HepG2 (cell line): Measurements from ENCODE around the gene DAD1. TPM values are rescaled to one million over a fixed set of nuclear protein-coding genes. Genes with fewer than 3 reads are reported as not detected.

Experiments
- CHD4 ChIP-seq: fragments of 200-600 bp; sonication (generic); IDR thresholded peaks from 2 replicates; pipeline ENCODE4 v1.7.0; 2017; ENCODE audit warnings: mild to moderate bottlenecking, low read length, borderline replicate concordance
- FOXO1 ChIP-seq: sonication (generic); formaldehyde crosslinking; IDR thresholded peaks from 2 replicates; pipeline ENCODE4 v1.4.0; 2020; ENCODE audit warnings: missing genetic modification reagents
- GLI4 ChIP-seq: sonication (generic); formaldehyde crosslinking; IDR thresholded peaks from 2 replicates; pipeline ENCODE4 v1.5.1; 2020; ENCODE audit warnings: missing genetic modification reagents, mild to moderate bottlenecking, moderate library complexity, borderline replicate concordance
- RFX5 ChIP-seq: IDR thresholded peaks from 2 replicates; pipeline ENCODE4 v1.6.1; 2011; ENCODE audit warnings: low read depth, low read length, improper control_type of control experiment
- SAP130 ChIP-seq: IDR thresholded peaks from 2 replicates; pipeline ENCODE4 v1.6.1; 2016; ENCODE audit warnings: low read depth
- TBP ChIP-seq: sonication (generic); formaldehyde crosslinking; IDR thresholded peaks from 2 replicates; pipeline ENCODE4 v1.5.0; 2020; ENCODE audit warnings: missing genetic modification reagents
- ZEB1 ChIP-seq: IDR thresholded peaks from 2 replicates; pipeline ENCODE4 v1.6.1; 2012; ENCODE audit warnings: mild to moderate bottlenecking, low read depth, inconsistent platforms; ENCODE audit not compliant: insufficient replicate concordance
- ZFYVE20 ChIP-seq: sonication (generic); formaldehyde crosslinking; IDR thresholded peaks from 2 replicates; pipeline ENCODE4 v1.8.0; 2023; ENCODE audit warnings: low read depth, mild to moderate bottlenecking, moderate library complexity, missing genetic modification reagents, borderline replicate concordance
- ZNF496 ChIP-seq: sonication (generic); formaldehyde crosslinking; IDR thresholded peaks from 2 replicates; pipeline ENCODE4 v1.8.1; 2023; ENCODE audit warnings: mild to moderate bottlenecking, moderate library complexity, missing genetic modification reagents; ENCODE audit not compliant: insufficient replicate concordance
- polyA plus RNA-seq, 8 experiments: library from polyadenylated mRNA; depleted of rRNA in 3 of 8; stranded (reverse) in 7 of 8; unstranded in 1 of 8; fragments of >200 nt; fragmentation: Illumina TruSeq in 4 of 8; extraction: Trizol in 4 of 8; gene quantifications; 2 replicates each; pipeline versions ENCODE4 v1.2.1 to v1.2.3, GENCODE V29; 2011 to 2016; ENCODE audit warnings: low read depth in 4 of 8, missing spikeins in 1 of 8, mixed read lengths in 1 of 8; ENCODE audit not compliant: insufficient read depth in 1 of 8
- total RNA-seq, 5 experiments: library from RNA; depleted of rRNA; stranded (reverse); fragments of >200 nt; fragmentation: Illumina TruSeq; extraction: Trizol; gene quantifications; 2 replicates each; pipeline ENCODE4 v1.2.3, GENCODE V29; 2016; ENCODE audit warnings: low read depth in 1 of 5
- TF ChIP-seq, protein P1 (sequence below): sonication (generic); formaldehyde crosslinking; IDR thresholded peaks from 2 replicates; pipeline ENCODE4 v1.4.0; 2020; ENCODE audit warnings: missing genetic modification reagents
- TF ChIP-seq, protein P2 (sequence below): sonication (generic); formaldehyde crosslinking; IDR thresholded peaks from 2 replicates; pipeline ENCODE4 v1.5.0; 2020; ENCODE audit warnings: mild to moderate bottlenecking, low read depth, missing genetic modification reagents, borderline replicate concordance
- TF ChIP-seq, protein P3 (sequence below): sonication (generic); formaldehyde crosslinking; IDR thresholded peaks from 2 replicates; pipeline ENCODE4 v1.8.1; 2023; ENCODE audit warnings: mild to moderate bottlenecking, missing genetic modification reagents
- TF ChIP-seq, protein P4 (sequence below): IDR thresholded peaks from 2 replicates; pipeline ENCODE4 v1.6.1; 2016
- TF ChIP-seq, protein P5 (sequence below): sonication (generic); formaldehyde crosslinking; IDR thresholded peaks from 2 replicates; pipeline ENCODE4 v1.5.0; 2020; ENCODE audit warnings: mild to moderate bottlenecking, missing genetic modification reagents, borderline replicate concordance

The DAD1 gene
- total and polyA plus RNA-seq, 2 of the 13 experiments (the other 11 are each of a cell fraction or from before 2014, with no cell fraction given), result 558 to 626 TPM

DNA sequence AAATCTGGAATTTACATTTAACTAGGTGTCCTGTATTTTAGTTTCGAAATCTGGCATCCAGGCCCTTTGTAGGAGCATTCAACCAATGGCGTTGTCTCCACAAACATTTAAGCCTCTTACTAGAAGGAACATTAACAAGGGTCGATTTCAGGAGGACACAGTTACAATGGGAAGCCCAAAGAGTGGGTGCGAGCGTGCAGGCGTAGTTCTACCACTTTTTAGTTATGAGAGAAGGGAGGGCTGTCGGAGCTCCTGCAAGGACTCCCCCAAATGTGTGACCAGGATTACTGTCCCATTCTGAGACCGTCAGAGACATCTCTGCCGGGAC is 8.7 kb upstream of the DAD1 start (continued):
- TF ChIP-seq, protein P1, sequence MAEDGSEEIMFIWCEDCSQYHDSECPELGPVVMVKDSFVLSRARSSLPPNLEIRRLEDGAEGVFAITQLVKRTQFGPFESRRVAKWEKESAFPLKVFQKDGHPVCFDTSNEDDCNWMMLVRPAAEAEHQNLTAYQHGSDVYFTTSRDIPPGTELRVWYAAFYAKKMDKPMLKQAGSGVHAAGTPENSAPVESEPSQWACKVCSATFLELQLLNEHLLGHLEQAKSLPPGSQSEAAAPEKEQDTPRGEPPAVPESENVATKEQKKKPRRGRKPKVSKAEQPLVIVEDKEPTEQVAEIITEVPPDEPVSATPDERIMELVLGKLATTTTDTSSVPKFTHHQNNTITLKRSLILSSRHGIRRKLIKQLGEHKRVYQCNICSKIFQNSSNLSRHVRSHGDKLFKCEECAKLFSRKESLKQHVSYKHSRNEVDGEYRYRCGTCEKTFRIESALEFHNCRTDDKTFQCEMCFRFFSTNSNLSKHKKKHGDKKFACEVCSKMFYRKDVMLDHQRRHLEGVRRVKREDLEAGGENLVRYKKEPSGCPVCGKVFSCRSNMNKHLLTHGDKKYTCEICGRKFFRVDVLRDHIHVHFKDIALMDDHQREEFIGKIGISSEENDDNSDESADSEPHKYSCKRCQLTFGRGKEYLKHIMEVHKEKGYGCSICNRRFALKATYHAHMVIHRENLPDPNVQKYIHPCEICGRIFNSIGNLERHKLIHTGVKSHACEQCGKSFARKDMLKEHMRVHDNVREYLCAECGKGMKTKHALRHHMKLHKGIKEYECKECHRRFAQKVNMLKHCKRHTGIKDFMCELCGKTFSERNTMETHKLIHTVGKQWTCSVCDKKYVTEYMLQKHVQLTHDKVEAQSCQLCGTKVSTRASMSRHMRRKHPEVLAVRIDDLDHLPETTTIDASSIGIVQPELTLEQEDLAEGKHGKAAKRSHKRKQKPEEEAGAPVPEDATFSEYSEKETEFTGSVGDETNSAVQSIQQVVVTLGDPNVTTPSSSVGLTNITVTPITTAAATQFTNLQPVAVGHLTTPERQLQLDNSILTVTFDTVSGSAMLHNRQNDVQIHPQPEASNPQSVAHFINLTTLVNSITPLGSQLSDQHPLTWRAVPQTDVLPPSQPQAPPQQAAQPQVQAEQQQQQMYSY (CRISPR knock-in tag), result no peak
- TF ChIP-seq FOXO1 (CRISPR knock-in tag), result no peak
- TF ChIP-seq ZNF496 (CRISPR knock-in tag), result no peak
- TF ChIP-seq, protein P2, sequence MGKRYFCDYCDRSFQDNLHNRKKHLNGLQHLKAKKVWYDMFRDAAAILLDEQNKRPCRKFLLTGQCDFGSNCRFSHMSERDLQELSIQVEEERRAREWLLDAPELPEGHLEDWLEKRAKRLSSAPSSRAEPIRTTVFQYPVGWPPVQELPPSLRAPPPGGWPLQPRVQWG (CRISPR knock-in tag), result no peak
- TF ChIP-seq, protein P3, sequence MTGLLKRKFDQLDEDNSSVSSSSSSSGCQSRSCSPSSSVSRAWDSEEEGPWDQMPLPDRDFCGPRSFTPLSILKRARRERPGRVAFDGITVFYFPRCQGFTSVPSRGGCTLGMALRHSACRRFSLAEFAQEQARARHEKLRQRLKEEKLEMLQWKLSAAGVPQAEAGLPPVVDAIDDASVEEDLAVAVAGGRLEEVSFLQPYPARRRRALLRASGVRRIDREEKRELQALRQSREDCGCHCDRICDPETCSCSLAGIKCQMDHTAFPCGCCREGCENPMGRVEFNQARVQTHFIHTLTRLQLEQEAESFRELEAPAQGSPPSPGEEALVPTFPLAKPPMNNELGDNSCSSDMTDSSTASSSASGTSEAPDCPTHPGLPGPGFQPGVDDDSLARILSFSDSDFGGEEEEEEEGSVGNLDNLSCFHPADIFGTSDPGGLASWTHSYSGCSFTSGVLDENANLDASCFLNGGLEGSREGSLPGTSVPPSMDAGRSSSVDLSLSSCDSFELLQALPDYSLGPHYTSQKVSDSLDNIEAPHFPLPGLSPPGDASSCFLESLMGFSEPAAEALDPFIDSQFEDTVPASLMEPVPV (CRISPR knock-in tag), result no peak
- TF ChIP-seq, protein P4, sequence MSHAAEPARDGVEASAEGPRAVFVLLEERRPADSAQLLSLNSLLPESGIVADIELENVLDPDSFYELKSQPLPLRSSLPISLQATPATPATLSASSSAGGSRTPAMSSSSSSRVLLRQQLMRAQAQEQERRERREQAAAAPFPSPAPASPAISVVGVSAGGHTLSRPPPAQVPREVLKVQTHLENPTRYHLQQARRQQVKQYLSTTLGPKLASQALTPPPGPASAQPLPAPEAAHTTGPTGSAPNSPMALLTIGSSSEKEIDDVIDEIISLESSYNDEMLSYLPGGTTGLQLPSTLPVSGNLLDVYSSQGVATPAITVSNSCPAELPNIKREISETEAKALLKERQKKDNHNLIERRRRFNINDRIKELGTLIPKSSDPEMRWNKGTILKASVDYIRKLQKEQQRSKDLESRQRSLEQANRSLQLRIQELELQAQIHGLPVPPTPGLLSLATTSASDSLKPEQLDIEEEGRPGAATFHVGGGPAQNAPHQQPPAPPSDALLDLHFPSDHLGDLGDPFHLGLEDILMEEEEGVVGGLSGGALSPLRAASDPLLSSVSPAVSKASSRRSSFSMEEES, result no peak
- no peak for TF ChIP-seq SAP130
- no peak for TF ChIP-seq GLI4 (CRISPR knock-in tag)
- TF ChIP-seq, protein P5, sequence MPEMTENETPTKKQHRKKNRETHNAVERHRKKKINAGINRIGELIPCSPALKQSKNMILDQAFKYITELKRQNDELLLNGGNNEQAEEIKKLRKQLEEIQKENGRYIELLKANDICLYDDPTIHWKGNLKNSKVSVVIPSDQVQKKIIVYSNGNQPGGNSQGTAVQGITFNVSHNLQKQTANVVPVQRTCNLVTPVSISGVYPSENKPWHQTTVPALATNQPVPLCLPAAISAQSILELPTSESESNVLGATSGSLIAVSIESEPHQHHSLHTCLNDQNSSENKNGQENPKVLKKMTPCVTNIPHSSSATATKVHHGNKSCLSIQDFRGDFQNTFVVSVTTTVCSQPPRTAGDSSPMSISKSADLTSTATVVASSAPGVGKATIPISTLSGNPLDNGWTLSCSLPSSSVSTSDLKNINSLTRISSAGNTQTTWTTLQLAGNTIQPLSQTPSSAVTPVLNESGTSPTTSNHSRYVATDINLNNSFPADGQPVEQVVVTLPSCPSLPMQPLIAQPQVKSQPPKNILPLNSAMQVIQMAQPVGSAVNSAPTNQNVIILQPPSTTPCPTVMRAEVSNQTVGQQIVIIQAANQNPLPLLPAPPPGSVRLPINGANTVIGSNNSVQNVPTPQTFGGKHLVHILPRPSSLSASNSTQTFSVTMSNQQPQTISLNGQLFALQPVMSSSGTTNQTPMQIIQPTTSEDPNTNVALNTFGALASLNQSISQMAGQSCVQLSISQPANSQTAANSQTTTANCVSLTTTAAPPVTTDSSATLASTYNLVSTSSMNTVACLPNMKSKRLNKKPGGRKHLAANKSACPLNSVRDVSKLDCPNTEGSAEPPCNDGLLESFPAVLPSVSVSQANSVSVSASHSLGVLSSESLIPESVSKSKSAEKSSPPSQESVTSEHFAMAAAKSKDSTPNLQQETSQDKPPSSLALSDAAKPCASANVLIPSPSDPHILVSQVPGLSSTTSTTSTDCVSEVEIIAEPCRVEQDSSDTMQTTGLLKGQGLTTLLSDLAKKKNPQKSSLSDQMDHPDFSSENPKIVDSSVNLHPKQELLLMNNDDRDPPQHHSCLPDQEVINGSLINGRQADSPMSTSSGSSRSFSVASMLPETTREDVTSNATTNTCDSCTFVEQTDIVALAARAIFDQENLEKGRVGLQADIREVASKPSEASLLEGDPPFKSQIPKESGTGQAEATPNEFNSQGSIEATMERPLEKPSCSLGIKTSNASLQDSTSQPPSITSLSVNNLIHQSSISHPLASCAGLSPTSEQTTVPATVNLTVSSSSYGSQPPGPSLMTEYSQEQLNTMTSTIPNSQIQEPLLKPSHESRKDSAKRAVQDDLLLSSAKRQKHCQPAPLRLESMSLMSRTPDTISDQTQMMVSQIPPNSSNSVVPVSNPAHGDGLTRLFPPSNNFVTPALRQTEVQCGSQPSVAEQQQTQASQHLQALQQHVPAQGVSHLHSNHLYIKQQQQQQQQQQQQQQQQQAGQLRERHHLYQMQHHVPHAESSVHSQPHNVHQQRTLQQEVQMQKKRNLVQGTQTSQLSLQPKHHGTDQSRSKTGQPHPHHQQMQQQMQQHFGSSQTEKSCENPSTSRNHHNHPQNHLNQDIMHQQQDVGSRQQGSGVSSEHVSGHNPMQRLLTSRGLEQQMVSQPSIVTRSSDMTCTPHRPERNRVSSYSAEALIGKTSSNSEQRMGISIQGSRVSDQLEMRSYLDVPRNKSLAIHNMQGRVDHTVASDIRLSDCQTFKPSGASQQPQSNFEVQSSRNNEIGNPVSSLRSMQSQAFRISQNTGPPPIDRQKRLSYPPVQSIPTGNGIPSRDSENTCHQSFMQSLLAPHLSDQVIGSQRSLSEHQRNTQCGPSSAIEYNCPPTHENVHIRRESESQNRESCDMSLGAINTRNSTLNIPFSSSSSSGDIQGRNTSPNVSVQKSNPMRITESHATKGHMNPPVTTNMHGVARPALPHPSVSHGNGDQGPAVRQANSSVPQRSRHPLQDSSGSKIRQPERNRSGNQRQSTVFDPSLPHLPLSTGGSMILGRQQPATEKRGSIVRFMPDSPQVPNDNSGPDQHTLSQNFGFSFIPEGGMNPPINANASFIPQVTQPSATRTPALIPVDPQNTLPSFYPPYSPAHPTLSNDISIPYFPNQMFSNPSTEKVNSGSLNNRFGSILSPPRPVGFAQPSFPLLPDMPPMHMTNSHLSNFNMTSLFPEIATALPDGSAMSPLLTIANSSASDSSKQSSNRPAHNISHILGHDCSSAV, result no peak
- no peak for TF ChIP-seq RFX5
- peak; percentile 41 for TF ChIP-seq CHD4
- no peak for TF ChIP-seq TBP (CRISPR knock-in tag)
- TF ChIP-seq ZEB1, result no peak
- 0 out of 2 replicates have a peak, but pooled peaks have one; percentile 28 for TF ChIP-seq ZFYVE20
